NCI-H2196 (cell line): ENCODE results near the gene NANS.
A peak's percentile ranks its signal among the peaks of the same experiment; 100 is the strongest.

Source experiments
- DNase-seq: peaks from one replicate; lab custom pipeline; 2025; ENCODE audit not compliant: unreplicated experiment; lab: John Stamatoyannopoulos, UW

NANS gene

GRCh38 chr9:98037357-98037756 is 19.2 kb upstream of the NANS start:
- peak; percentile 27 for DNase-seq

- DNase-seq, result no peak
Measured at GRCh38 chr9:98038958-98039357, 17.6 kb upstream of the NANS start.

GRCh38 chr9:98039607-98040017 is 16.9 kb upstream of the NANS start:
- DNase-seq, result no peak

GRCh38 chr9:98040212-98040611 is 16.3 kb upstream of the NANS start:
- DNase-seq, result no peak

- no peak for DNase-seq
Measured at GRCh38 chr9:98043915-98044314, 12.6 kb upstream of the NANS start.

GRCh38 chr9:98045234-98046179 is 11.0 kb upstream of the NANS start:
- DNase-seq, result no peak

GRCh38 chr9:98046180-98046543 is 10.4 kb upstream of the NANS start:
- DNase-seq, result no peak

GRCh38 chr9:98047002-98047401 is 9.5 kb upstream of the NANS start:
- DNase-seq, result no peak

GRCh38 chr9:98049288-98050072 is 7.1 kb upstream of the NANS start:
- no peak for DNase-seq

- DNase-seq, result no peak
Measured at GRCh38 chr9:98050351-98050750, 6.2 kb upstream of the NANS start.

GRCh38 chr9:98054376-98054951 is 2.1 kb upstream of the NANS start:
- DNase-seq, result no peak

- DNase-seq, result no peak
Measured at GRCh38 chr9:98057138-98057799, 737 bp downstream of the NANS start.

- DNase-seq, result no peak
Measured at GRCh38 chr9:98062161-98062560, 5.6 kb downstream of the NANS start.

GRCh38 chr9:98064623-98065392 is 8.3 kb downstream of the NANS start:
- no peak for DNase-seq

- no peak for DNase-seq
Measured at GRCh38 chr9:98066235-98066634, 9.7 kb downstream of the NANS start.

- DNase-seq, result no peak
Measured at GRCh38 chr9:98067184-98067583, 10.7 kb downstream of the NANS start.

- DNase-seq, result no peak
Measured at GRCh38 chr9:98069551-98069950, 13.0 kb downstream of the NANS start.

- no peak for DNase-seq
Measured at GRCh38 chr9:98070704-98071103, 14.2 kb downstream of the NANS start.

- DNase-seq, result no peak
Measured at GRCh38 chr9:98071737-98072136, 15.2 kb downstream of the NANS start.
